GM12892 (cell line): ENCODE measurements around the gene IGF1R.

Source experiments
- POLR2A ChIP-seq: IDR thresholded peaks from 2 replicates; pipeline ENCODE4 v1.6.1; 2011; ENCODE audit warnings: low read depth, low read length, control low read depth
- POLR2AphosphoS5 ChIP-seq: IDR thresholded peaks from 2 replicates; pipeline ENCODE4 v1.6.1; 2011; ENCODE audit warnings: low read depth, low read length, control low read depth

DNA sequence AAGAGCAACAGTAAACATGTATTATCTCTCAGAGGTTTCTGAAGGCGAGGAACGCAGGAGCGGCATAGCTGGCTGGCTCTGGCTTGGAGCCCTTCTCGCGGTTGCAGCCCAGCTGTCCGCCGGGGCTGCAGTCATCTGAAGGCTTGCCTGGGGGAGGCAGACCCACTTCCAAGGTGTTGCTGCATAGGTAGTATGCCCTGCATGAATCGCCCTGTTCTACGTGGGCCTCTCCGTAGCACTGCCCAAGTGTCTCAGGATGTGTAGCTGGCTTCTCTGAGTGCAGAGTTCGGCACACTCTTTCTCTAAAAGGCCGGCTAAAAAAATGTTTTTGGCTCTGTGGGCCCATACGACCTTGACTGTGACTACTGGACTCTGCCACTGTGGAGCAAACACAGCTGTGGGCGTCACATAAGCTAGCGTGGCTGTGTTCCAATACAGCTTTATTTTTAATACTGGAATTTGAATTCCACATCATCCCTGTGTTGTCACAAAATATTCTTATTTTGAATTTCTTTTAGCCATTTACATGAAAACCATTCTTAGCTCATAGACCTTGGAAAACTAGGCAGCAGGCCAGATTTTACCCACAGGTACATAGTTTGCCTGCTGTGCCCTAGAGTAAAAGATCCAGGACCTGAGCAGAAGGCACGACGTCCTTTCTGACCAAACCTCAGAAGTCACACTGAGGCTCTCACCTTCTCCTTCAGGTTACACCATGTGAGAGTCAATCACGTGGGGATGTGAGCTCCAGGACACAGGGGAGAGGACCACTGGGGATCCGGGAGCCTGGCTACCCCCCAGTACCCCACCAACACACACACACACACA is 303.4 kb downstream of the IGF1R start:
- no peak for TF ChIP-seq POLR2AphosphoS5
- TF ChIP-seq POLR2A, result no peak
